ENCODE results near the gene RNF151.

The RNF151 gene

DNA sequence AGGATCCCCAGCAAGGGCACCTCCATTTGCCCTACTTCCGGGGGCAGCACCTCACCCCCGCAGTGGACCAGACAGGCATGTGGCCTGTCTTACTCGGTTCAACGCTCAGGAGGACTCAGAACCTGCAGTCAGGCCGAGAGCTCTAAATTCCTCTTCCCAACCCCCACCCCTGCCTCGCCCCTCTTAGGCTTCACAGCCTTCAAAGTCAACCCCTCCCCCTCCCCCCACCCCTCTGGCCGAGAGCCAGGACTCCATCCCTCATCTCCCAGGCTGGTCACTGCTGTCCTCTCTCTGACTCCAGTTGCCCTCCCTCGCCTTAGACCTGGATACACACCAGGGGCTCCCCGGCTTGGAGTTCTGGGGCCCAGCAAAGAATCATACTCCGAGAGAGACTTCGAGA, 40.4 kb upstream of the RNF151 start:
- no peaks in the 10 kb centered on the region for H3F3A ChIP-seq (ENCODE audit: low read depth)
- no peaks in the 10 kb centered on the region for H3K27me3 ChIP-seq (ENCODE audit: insufficient read depth, low read length, poor library complexity, severe bottlenecking)
- H2AFZ ChIP-seq (ENCODE audit: low read length) = no peak overlapping the region
- no peaks in the 10 kb centered on the region for H4K20me1 ChIP-seq (ENCODE audit: insufficient read depth, low read length, poor library complexity, severe bottlenecking)
- no peaks in the 10 kb centered on the region for H3K9me3 ChIP-seq (ENCODE audit: insufficient read depth, low read depth, low read length)
- H3K9me2 ChIP-seq (replicated peaks; ENCODE audit: low read depth, low read length) = no peaks in the 10 kb centered on the region
- H3K36me3 ChIP-seq (ENCODE audit: insufficient read depth, low read length) = no peaks in the 10 kb centered on the region
- H3K4me1 ChIP-seq (ENCODE audit: insufficient read depth, low read length, poor library complexity, severe bottlenecking) = no peaks in the 10 kb centered on the region
- H3K4me3 ChIP-seq (ENCODE audit: low read length, poor library complexity, severe bottlenecking) = no peak overlapping the region
- no peak overlapping the region for H3K9ac ChIP-seq (ENCODE audit: low read depth, low read length, poor library complexity, severe bottlenecking)
- H3K79me2 ChIP-seq (ENCODE audit: insufficient read depth, low read length) = no peaks in the 10 kb centered on the region
- H3K4me2 ChIP-seq (ENCODE audit: low read depth, low read length, poor library complexity, severe bottlenecking) = no peak overlapping the region
- TF ChIP-seq EZH2phosphoT487 (IDR thresholded peaks at IDR 0.05; ENCODE audit: borderline replicate concordance) = no peak
- TF ChIP-seq, protein P1, sequence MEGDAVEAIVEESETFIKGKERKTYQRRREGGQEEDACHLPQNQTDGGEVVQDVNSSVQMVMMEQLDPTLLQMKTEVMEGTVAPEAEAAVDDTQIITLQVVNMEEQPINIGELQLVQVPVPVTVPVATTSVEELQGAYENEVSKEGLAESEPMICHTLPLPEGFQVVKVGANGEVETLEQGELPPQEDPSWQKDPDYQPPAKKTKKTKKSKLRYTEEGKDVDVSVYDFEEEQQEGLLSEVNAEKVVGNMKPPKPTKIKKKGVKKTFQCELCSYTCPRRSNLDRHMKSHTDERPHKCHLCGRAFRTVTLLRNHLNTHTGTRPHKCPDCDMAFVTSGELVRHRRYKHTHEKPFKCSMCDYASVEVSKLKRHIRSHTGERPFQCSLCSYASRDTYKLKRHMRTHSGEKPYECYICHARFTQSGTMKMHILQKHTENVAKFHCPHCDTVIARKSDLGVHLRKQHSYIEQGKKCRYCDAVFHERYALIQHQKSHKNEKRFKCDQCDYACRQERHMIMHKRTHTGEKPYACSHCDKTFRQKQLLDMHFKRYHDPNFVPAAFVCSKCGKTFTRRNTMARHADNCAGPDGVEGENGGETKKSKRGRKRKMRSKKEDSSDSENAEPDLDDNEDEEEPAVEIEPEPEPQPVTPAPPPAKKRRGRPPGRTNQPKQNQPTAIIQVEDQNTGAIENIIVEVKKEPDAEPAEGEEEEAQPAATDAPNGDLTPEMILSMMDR (conservative IDR thresholded peaks at IDR 0.05; ENCODE audit: low read length) = no peak

DNA sequence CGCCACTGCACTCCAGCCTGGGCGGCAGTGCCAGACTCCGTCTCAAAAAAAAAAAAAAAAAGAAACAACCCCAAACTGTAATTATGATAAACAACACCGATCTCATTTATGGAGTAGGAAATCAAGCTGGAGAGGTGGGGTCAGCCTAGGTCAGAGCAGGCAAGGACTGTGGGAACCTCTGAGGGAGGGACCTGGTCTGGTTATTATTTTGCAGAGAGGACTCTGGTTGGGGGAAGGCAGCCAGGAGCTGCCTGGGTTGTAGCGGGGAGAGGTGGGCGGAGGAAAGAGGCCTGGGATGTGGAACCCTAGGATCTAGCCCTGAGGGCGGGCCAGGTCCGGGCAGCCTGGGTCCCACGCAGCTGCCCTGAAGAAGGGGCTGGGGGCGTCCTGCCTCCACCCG, 37.6 kb upstream of the RNF151 start:
- H3K4me3 ChIP-seq (ENCODE audit: low read length, poor library complexity, severe bottlenecking) = peak overlapping the region; percentile 73
- no peaks in the 10 kb centered on the region for H3K9me3 ChIP-seq (ENCODE audit: insufficient read depth, low read depth, low read length)
- no peaks in the 10 kb centered on the region for H3K4me1 ChIP-seq (ENCODE audit: insufficient read depth, low read length, poor library complexity, severe bottlenecking)
- H3K4me2 ChIP-seq (ENCODE audit: low read depth, low read length, poor library complexity, severe bottlenecking) = peak overlapping the region; percentile 68
- peak overlapping the region; percentile 72 for H3K9ac ChIP-seq (ENCODE audit: low read depth, low read length, poor library complexity, severe bottlenecking)
- no peaks in the 10 kb centered on the region for H4K20me1 ChIP-seq (ENCODE audit: insufficient read depth, low read length, poor library complexity, severe bottlenecking)
- peak overlapping the region; percentile 94 for H2AFZ ChIP-seq (ENCODE audit: low read length)
- H3K36me3 ChIP-seq (ENCODE audit: insufficient read depth, low read length) = no peaks in the 10 kb centered on the region
- H3K27me3 ChIP-seq (ENCODE audit: insufficient read depth, low read length, poor library complexity, severe bottlenecking) = no peaks in the 10 kb centered on the region
- TF ChIP-seq EZH2phosphoT487 (IDR thresholded peaks at IDR 0.05; ENCODE audit: borderline replicate concordance) = no peak
- TF ChIP-seq, protein P1 (conservative IDR thresholded peaks at IDR 0.05; ENCODE audit: low read length) = no peak
- no peaks in the 10 kb centered on the region for H3F3A ChIP-seq (ENCODE audit: low read depth)
- no peaks in the 10 kb centered on the region for H3K79me2 ChIP-seq (ENCODE audit: insufficient read depth, low read length)
- no peaks in the 10 kb centered on the region for H3K9me2 ChIP-seq (replicated peaks; ENCODE audit: low read depth, low read length)

GRCh38 chr16:1929578-1930337, 36.9 kb upstream of the RNF151 start:
- TF ChIP-seq EZH2phosphoT487 (IDR thresholded peaks at IDR 0.05; ENCODE audit: borderline replicate concordance) = no peak
- TF ChIP-seq, protein P1 (conservative IDR thresholded peaks at IDR 0.05; ENCODE audit: low read length) = peak; percentile 58
- Histone ChIP-seq H3K9ac (ENCODE audit: low read depth, low read length, poor library complexity, severe bottlenecking) (peak overlapping the region; percentile 72), H3K27me3 (ENCODE audit: insufficient read depth, low read length, poor library complexity, severe bottlenecking) (no peaks in the 10 kb centered on the region), H3K36me3 (ENCODE audit: insufficient read depth, low read length) (no peaks in the 10 kb centered on the region), H3F3A (ENCODE audit: low read depth) (no peaks in the 10 kb centered on the region), H2AFZ (ENCODE audit: low read length) (peak overlapping the region; percentile 94), H3K9me2 (replicated peaks; ENCODE audit: low read depth, low read length) (no peaks in the 10 kb centered on the region), H4K20me1 (ENCODE audit: insufficient read depth, low read length, poor library complexity, severe bottlenecking) (no peaks in the 10 kb centered on the region), H3K9me3 (ENCODE audit: insufficient read depth, low read depth, low read length) (no peaks in the 10 kb centered on the region), H3K79me2 (ENCODE audit: insufficient read depth, low read length) (no peaks in the 10 kb centered on the region), H3K4me1 (ENCODE audit: insufficient read depth, low read length, poor library complexity, severe bottlenecking) (no peaks in the 10 kb centered on the region), H3K4me2 (ENCODE audit: low read depth, low read length, poor library complexity, severe bottlenecking) (peak overlapping the region; percentile 68), H3K4me3 (ENCODE audit: low read length, poor library complexity, severe bottlenecking) (peak overlapping the region; percentile 73)
